H9 (cell line): ENCODE data around the gene TGFA. TPM values are rescaled to one million over a fixed set of nuclear protein-coding genes. Genes with fewer than 3 reads are reported as not detected.

Experiments used
- DNase-seq: peaks from one replicate; pipeline ENCODE4 v3.0.0-alpha.2; 2017
- H2AFZ ChIP-seq: one replicate; pipeline ENCODE4 v1.6.1; 2013; ENCODE audit warnings: mild to moderate bottlenecking, low read length, control low read depth, moderate library complexity
- H2AK5ac ChIP-seq: 2 replicates; pipeline ENCODE4 v1.6.1; 2013; ENCODE audit warnings: low read length, control low read depth, mixed read lengths; ENCODE audit not compliant: insufficient read length
- H2BK120ac ChIP-seq: one replicate; pipeline ENCODE4 v1.6.1; 2013; ENCODE audit warnings: low read depth, mild to moderate bottlenecking, low read length, control low read depth, inconsistent platforms; ENCODE audit not compliant: poor library complexity, severe bottlenecking
- H2BK12ac ChIP-seq: 2 replicates; pipeline ENCODE4 v1.6.1; 2013; ENCODE audit warnings: low read length, control low read depth, mixed read lengths, low read depth; ENCODE audit not compliant: insufficient read length
- H2BK15ac ChIP-seq: 2 replicates; pipeline ENCODE4 v1.6.1; 2013; ENCODE audit warnings: low read depth, low read length, control low read depth
- H2BK20ac ChIP-seq: one replicate; pipeline ENCODE4 v1.6.1; 2013; ENCODE audit warnings: low read depth, mild to moderate bottlenecking, low read length, control low read depth, inconsistent platforms; ENCODE audit not compliant: poor library complexity, severe bottlenecking
- H2BK5ac ChIP-seq: 2 replicates; pipeline ENCODE4 v1.6.1; 2013; ENCODE audit warnings: low read length, control low read depth, mixed read lengths; ENCODE audit not compliant: insufficient read length
- H3K14ac ChIP-seq: 2 replicates; pipeline ENCODE4 v1.6.1; 2013; ENCODE audit warnings: low read length, control low read depth; ENCODE audit not compliant: insufficient read depth
- H3K18ac ChIP-seq: 2 replicates; pipeline ENCODE4 v1.6.1; 2013; ENCODE audit warnings: low read depth, mild to moderate bottlenecking, mixed read lengths, low read length, control low read depth; ENCODE audit not compliant: insufficient read length
- H3K23ac ChIP-seq: 2 replicates; pipeline ENCODE4 v1.6.1; 2013; ENCODE audit warnings: low read length, control low read depth, mixed read lengths, low read depth; ENCODE audit not compliant: insufficient read length
- H3K23me2 ChIP-seq: 2 replicates; pipeline ENCODE4 v1.6.1; 2013; ENCODE audit warnings: low read depth, mild to moderate bottlenecking, mixed read lengths, low read length, control low read depth; ENCODE audit not compliant: insufficient read length, poor library complexity, severe bottlenecking
- H3K27ac ChIP-seq: 2 replicates; pipeline ENCODE4 v1.5.1; 2013; ENCODE audit warnings: low read length, control low read depth, mixed read lengths, low read depth; ENCODE audit not compliant: insufficient read length
- H3K27me3 ChIP-seq: 2 replicates; pipeline ENCODE4 v1.6.1; 2013; ENCODE audit warnings: low read length, control low read depth, inconsistent platforms; ENCODE audit not compliant: insufficient read depth
- H3K4ac ChIP-seq: 2 replicates; pipeline ENCODE4 v1.6.1; 2013; ENCODE audit warnings: low read depth, mild to moderate bottlenecking, control low read depth, inconsistent platforms, low read length, moderate library complexity
- H3K4me1 ChIP-seq: 2 replicates; pipeline ENCODE4 v1.6.1; 2013; ENCODE audit warnings: low read length, control low read depth, inconsistent platforms; ENCODE audit not compliant: insufficient read depth
- H3K4me2 ChIP-seq: 2 replicates; pipeline ENCODE4 v1.6.1; 2013; ENCODE audit warnings: low read length, control low read depth, mixed read lengths; ENCODE audit not compliant: insufficient read length, insufficient read depth
- H3K56ac ChIP-seq: 2 replicates; pipeline ENCODE4 v1.6.1; 2013; ENCODE audit warnings: low read depth, mild to moderate bottlenecking, mixed read lengths, low read length, control low read depth; ENCODE audit not compliant: insufficient read length
- H3K79me1 ChIP-seq: 2 replicates; pipeline ENCODE4 v1.6.1; 2013; ENCODE audit warnings: low read depth, mild to moderate bottlenecking, moderate library complexity, low read length, control low read depth, inconsistent platforms; ENCODE audit not compliant: insufficient read depth, poor library complexity, severe bottlenecking
- H3K79me2 ChIP-seq: 2 replicates; pipeline ENCODE4 v1.6.1; 2013; ENCODE audit warnings: low read length, control low read depth, inconsistent platforms; ENCODE audit not compliant: insufficient read depth
- H3K9ac ChIP-seq: 2 replicates; pipeline ENCODE4 v1.6.1; 2013; ENCODE audit warnings: low read length, control low read depth, mixed read lengths; ENCODE audit not compliant: insufficient read length; ENCODE audit errors: extremely low read depth
- H3K9me3 ChIP-seq: one replicate; pipeline ENCODE4 v1.6.1; 2013; ENCODE audit warnings: low read depth, low read length, inconsistent platforms; ENCODE audit not compliant: control insufficient read depth
- H3T11ph ChIP-seq: one replicate; pipeline ENCODE4 v1.6.1; 2013; ENCODE audit warnings: mild to moderate bottlenecking, low read length, control low read depth, inconsistent platforms
- H4K20me1 ChIP-seq: one replicate; pipeline ENCODE4 v1.6.1; 2013; ENCODE audit not compliant: control insufficient read depth, insufficient read length, insufficient read depth
- H4K5ac ChIP-seq: 2 replicates; pipeline ENCODE4 v1.6.1; 2013; ENCODE audit warnings: low read depth, mild to moderate bottlenecking, mixed read lengths, low read length, control low read depth; ENCODE audit not compliant: insufficient read length
- H4K8ac ChIP-seq: replicated peaks from 2 replicates; pipeline ENCODE4 v1.6.1; 2013; ENCODE audit warnings: low read length, control low read depth, mixed read lengths, low read depth; ENCODE audit not compliant: insufficient read length
- H4K91ac ChIP-seq: 2 replicates; pipeline ENCODE4 v1.6.1; 2013; ENCODE audit warnings: low read depth, mild to moderate bottlenecking, moderate library complexity, mixed read lengths, low read length, control low read depth; ENCODE audit not compliant: insufficient read length
- H3K27ac Mint-ChIP-seq, 3 experiments: 2 replicates in 2 of 3; 3 replicates in 1 of 3; pipeline ENCODE4 v1.8.0; 2020 to 2021; ENCODE audit warnings: mixed read lengths in 3 of 3, mild to moderate bottlenecking in 1 of 3, moderate library complexity in 1 of 3
- H3K27me3 Mint-ChIP-seq: 2 replicates; pipeline ENCODE4 v1.8.0; 2021; ENCODE audit warnings: low read depth, mild to moderate bottlenecking, moderate library complexity, mixed read lengths
- H3K36me3 Mint-ChIP-seq, 3 experiments: 2 replicates in 2 of 3; 3 replicates in 1 of 3; pipeline ENCODE4 v1.8.0; 2020 to 2021; ENCODE audit warnings: low read depth in 3 of 3, mixed read lengths in 3 of 3; ENCODE audit not compliant: insufficient read depth in 1 of 3
- H3K4me1 Mint-ChIP-seq, 2 experiments: 2 replicates each; pipeline ENCODE4 v1.8.0; 2020; ENCODE audit warnings: mixed read lengths in 2 of 2
- H3K4me3 Mint-ChIP-seq, 2 experiments: 2 replicates in 1 of 2; 3 replicates in 1 of 2; pipeline ENCODE4 v1.8.0; 2020 to 2021; ENCODE audit warnings: mild to moderate bottlenecking in 2 of 2, mixed read lengths in 2 of 2, moderate library complexity in 1 of 2
- H3K9me3 Mint-ChIP-seq, 2 experiments: 2 replicates in 1 of 2; 3 replicates in 1 of 2; pipeline ENCODE4 v1.8.0; 2020; ENCODE audit warnings: mild to moderate bottlenecking in 2 of 2, mixed read lengths in 2 of 2, moderate library complexity in 1 of 2
- WGBS: extraction: QIAGEN DNeasy Blood & Tissue Kit; methylation state at CpG from one replicate; pipeline ENCODE4 v1.1.7; 2013; ENCODE audit warnings: missing lambda C conversion rate, low lambda C conversion rate, mixed read lengths; ENCODE audit not compliant: insufficient read length; ENCODE audit errors: extremely low coverage; 5-methylcytosine and 5-hydroxymethylcytosine counted together
- total RNA-seq: library from RNA; stranded (reverse); gene quantifications from 2 replicates; pipeline ENCODE4 v1.2.1, GENCODE V29; 2021
- TF ChIP-seq, protein P1 (sequence below): fragments of 200-600 bp; sonication (generic); conservative IDR thresholded peaks from 3 replicates; pipeline ENCODE4 v1.8.0; 2021; ENCODE audit warnings: antibody characterized with exemption, mild to moderate bottlenecking

Gene TGFA
- total RNA-seq, 1 experiment from 2014 or later = 3.3 TPM

DNA sequence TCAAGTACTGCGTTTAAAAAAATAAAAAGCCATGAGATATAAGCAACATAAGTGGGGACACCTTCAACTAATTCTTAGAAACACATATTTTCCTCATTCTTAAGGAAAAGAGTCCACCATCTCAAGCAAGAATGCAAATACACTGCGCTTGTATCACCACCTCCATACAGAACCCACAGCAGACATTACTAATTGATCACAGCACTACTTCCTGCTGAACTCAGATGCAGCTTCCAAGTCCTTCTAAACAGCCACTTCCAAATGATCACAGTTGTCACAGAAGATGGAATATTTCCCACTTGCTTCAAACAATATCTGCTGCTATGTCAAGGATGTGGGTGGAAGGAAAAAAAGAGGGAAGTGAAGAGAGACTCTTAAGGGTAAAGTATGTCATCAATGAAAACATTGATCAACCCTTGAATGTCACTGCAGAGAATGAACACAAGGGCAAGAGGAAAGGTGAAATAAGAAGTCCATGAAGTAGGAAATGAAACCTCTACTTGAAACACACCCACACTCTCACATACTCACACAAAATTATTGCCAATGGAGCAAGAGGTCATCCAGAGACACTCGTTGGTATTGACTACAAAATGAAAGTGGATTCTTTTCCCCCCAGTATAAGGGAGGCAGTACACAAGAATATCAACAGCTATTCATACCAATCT lies 22.1 kb downstream of the TGFA start:
- no peak overlapping the region for H3T11ph ChIP-seq
- H4K5ac ChIP-seq = no peak overlapping the region
- no peak overlapping the region for H4K8ac ChIP-seq
- no peak overlapping the region for H3K18ac ChIP-seq
- TF ChIP-seq, protein P1, sequence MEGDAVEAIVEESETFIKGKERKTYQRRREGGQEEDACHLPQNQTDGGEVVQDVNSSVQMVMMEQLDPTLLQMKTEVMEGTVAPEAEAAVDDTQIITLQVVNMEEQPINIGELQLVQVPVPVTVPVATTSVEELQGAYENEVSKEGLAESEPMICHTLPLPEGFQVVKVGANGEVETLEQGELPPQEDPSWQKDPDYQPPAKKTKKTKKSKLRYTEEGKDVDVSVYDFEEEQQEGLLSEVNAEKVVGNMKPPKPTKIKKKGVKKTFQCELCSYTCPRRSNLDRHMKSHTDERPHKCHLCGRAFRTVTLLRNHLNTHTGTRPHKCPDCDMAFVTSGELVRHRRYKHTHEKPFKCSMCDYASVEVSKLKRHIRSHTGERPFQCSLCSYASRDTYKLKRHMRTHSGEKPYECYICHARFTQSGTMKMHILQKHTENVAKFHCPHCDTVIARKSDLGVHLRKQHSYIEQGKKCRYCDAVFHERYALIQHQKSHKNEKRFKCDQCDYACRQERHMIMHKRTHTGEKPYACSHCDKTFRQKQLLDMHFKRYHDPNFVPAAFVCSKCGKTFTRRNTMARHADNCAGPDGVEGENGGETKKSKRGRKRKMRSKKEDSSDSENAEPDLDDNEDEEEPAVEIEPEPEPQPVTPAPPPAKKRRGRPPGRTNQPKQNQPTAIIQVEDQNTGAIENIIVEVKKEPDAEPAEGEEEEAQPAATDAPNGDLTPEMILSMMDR = no peak
- H4K20me1 ChIP-seq = no peaks in the 10 kb centered on the region
- WGBS = no CpG with 5 or more reads among the region's 3 CpGs
- H3K27ac Mint-ChIP-seq = no peak overlapping the region
- H2BK20ac ChIP-seq = no peak overlapping the region
- no peak overlapping the region for H3K4ac ChIP-seq
- no peak overlapping the region for H2AFZ ChIP-seq
- H3K9ac ChIP-seq = no peak overlapping the region
- H3K36me3 Mint-ChIP-seq = no peaks in the 10 kb centered on the region
- H3K56ac ChIP-seq = no peak overlapping the region
- no peak overlapping the region for H2BK120ac ChIP-seq
- no peak overlapping the region for H2AK5ac ChIP-seq
- no peak overlapping the region for H3K27ac ChIP-seq
- 0 out of 2 replicates have a peak, but pooled peaks cover 2% of the 10 kb centered on the region for H3K79me2 ChIP-seq
- no peaks in the 10 kb centered on the region for H3K79me1 ChIP-seq
- DNase-seq = no peak
- no peak overlapping the region for H2BK12ac ChIP-seq
- H3K23ac ChIP-seq = no peak overlapping the region
- H3K27me3 ChIP-seq = no peaks in the 10 kb centered on the region
- H3K27me3 Mint-ChIP-seq = peaks cover under 1% of the 10 kb centered on the region; the same call in 1 of the 2 replicates
- no peak overlapping the region for H3K4me2 ChIP-seq
- no peak overlapping the region for H3K4me3 Mint-ChIP-seq
- H3K4me1 Mint-ChIP-seq = peaks cover 4 to 5% of the 10 kb centered on the region in 2 experiments; a peak in 2 of 4 replicates
- H3K4me1 ChIP-seq = no peaks in the 10 kb centered on the region; the same call in 1 of the 2 replicates
- H2BK5ac ChIP-seq = no peak overlapping the region
- H3K14ac ChIP-seq = no peak overlapping the region
- no peaks in the 10 kb centered on the region; a peak in 1 of 5 replicates for H3K9me3 Mint-ChIP-seq
- H2BK15ac ChIP-seq = no peak overlapping the region
- H3K9me3 ChIP-seq = no peaks in the 10 kb centered on the region
- H4K91ac ChIP-seq = no peak overlapping the region
- no peaks in the 10 kb centered on the region for H3K23me2 ChIP-seq
